ENCODE measurements around the gene PUDP.

DNA sequence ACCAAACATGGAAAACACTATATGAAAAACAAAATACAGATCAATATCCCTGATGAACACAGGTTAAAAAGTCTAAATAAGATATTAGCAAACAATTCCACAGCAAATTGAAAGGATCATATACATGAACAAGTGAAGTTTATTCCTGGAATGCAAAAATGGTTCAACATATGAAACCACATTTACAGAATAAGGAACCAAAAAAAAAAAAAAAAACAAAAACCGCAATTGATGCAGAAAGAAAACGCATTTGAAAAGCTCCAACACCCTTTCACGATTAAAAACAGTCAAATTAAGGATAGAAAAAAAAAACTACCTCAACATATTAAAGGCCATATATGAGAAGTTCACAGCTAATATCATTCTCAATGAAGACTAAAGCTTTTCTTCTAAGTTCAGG, 45.8 kb downstream of the PUDP start:
- TF ChIP-seq POLR2A (IDR thresholded peaks at IDR 0.05), result no peak
- TF ChIP-seq, protein P1, sequence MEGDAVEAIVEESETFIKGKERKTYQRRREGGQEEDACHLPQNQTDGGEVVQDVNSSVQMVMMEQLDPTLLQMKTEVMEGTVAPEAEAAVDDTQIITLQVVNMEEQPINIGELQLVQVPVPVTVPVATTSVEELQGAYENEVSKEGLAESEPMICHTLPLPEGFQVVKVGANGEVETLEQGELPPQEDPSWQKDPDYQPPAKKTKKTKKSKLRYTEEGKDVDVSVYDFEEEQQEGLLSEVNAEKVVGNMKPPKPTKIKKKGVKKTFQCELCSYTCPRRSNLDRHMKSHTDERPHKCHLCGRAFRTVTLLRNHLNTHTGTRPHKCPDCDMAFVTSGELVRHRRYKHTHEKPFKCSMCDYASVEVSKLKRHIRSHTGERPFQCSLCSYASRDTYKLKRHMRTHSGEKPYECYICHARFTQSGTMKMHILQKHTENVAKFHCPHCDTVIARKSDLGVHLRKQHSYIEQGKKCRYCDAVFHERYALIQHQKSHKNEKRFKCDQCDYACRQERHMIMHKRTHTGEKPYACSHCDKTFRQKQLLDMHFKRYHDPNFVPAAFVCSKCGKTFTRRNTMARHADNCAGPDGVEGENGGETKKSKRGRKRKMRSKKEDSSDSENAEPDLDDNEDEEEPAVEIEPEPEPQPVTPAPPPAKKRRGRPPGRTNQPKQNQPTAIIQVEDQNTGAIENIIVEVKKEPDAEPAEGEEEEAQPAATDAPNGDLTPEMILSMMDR (IDR thresholded peaks at IDR 0.05), result no peak

Data from Peyer's patch (tissue), 4 donors.